HepG2 (cell line): ENCODE measurements around the gene GDI1. TPM values are rescaled to one million over a fixed set of nuclear protein-coding genes. Genes with fewer than 3 reads are reported as not detected.

Experiments used
- AGO1 ChIP-seq: fragments of 200-400 bp; formaldehyde crosslinking; IDR thresholded peaks from 2 replicates; pipeline ENCODE4 v1.6.1; 2017; ENCODE audit warnings: mild to moderate bottlenecking, low read depth, low read length, moderate library complexity; ENCODE audit not compliant: poor library complexity, severe bottlenecking
- ASH2L ChIP-seq: fragments of 300-600, 200-600 bp; sonication (generic); IDR thresholded peaks from 2 replicates; pipeline ENCODE4 v1.7.0; 2017; ENCODE audit warnings: low read depth, mild to moderate bottlenecking, moderate library complexity, mixed read lengths, low read length; ENCODE audit not compliant: insufficient read length
- HOXA3 ChIP-seq: sonication (generic); formaldehyde crosslinking; IDR thresholded peaks from 2 replicates; pipeline ENCODE4 v1.5.0; 2020; ENCODE audit warnings: missing genetic modification reagents
- KLF16 ChIP-seq, 2 experiments: sonication (generic) in 1 of 2; formaldehyde crosslinking in 1 of 2; IDR thresholded peaks; 2 replicates each; pipeline versions ENCODE4 v1.6.1 to v1.8.0; 2016 to 2023; ENCODE audit warnings: missing genetic modification reagents in 2 of 2, missing compliant biosample characterization in 1 of 2
- KMT2A ChIP-seq: sonication (generic); formaldehyde crosslinking; IDR thresholded peaks from 2 replicates; pipeline ENCODE4 v1.4.0; 2020; ENCODE audit warnings: missing genetic modification reagents
- POLR2A ChIP-seq, 2 experiments: IDR thresholded peaks; 2 replicates each; pipeline ENCODE4 v1.6.1; 2011; ENCODE audit warnings: low read depth in 2 of 2, low read length in 2 of 2, mild to moderate bottlenecking in 1 of 2, moderate library complexity in 1 of 2; ENCODE audit not compliant: insufficient read depth in 1 of 2
- SPEN ChIP-seq: sonication (generic); formaldehyde crosslinking; IDR thresholded peaks from 2 replicates; pipeline ENCODE4 v1.5.1; 2020; ENCODE audit warnings: low read depth, mild to moderate bottlenecking, missing genetic modification reagents
- U2AF1 ChIP-seq: fragments of 200-400 bp; formaldehyde crosslinking; optimal IDR thresholded peaks from 2 replicates; pipeline ENCODE3; 2017; ENCODE audit warnings: mild to moderate bottlenecking, low read depth, low read length
- ZMYM3 ChIP-seq: sonication (generic); formaldehyde crosslinking; IDR thresholded peaks from 2 replicates; pipeline ENCODE4 v1.5.1; 2020; ENCODE audit warnings: mild to moderate bottlenecking, missing genetic modification reagents
- ZNF251 ChIP-seq: sonication (generic); formaldehyde crosslinking; IDR thresholded peaks from 2 replicates; pipeline ENCODE4 v1.9.0; 2021; ENCODE audit warnings: mild to moderate bottlenecking, missing genetic modification reagents
- ZNF546 ChIP-seq: sonication (generic); formaldehyde crosslinking; conservative IDR thresholded peaks from 2 replicates; pipeline ENCODE4 v1.8.1; 2023; ENCODE audit warnings: mild to moderate bottlenecking, missing genetic modification reagents
- polyA plus RNA-seq, 8 experiments: library from polyadenylated mRNA; depleted of rRNA in 3 of 8; stranded (reverse) in 7 of 8; unstranded in 1 of 8; fragments of >200 nt; fragmentation: Illumina TruSeq in 4 of 8; extraction: Trizol in 4 of 8; gene quantifications; 2 replicates each; pipeline versions ENCODE4 v1.2.1 to v1.2.3, GENCODE V29; 2011 to 2016; ENCODE audit warnings: low read depth in 4 of 8, missing spikeins in 1 of 8, mixed read lengths in 1 of 8; ENCODE audit not compliant: insufficient read depth in 1 of 8
- total RNA-seq, 5 experiments: library from RNA; depleted of rRNA; stranded (reverse); fragments of >200 nt; fragmentation: Illumina TruSeq; extraction: Trizol; gene quantifications; 2 replicates each; pipeline ENCODE4 v1.2.3, GENCODE V29; 2016; ENCODE audit warnings: low read depth in 1 of 5
- TF ChIP-seq, protein P1 (sequence below): sonication (generic); formaldehyde crosslinking; IDR thresholded peaks from 2 replicates; pipeline ENCODE4 v1.4.0; 2020; ENCODE audit warnings: missing genetic modification reagents
- TF ChIP-seq, protein P2 (sequence below): sonication (generic); formaldehyde crosslinking; IDR thresholded peaks from 2 replicates; pipeline ENCODE4 v1.5.0; 2020; ENCODE audit warnings: missing genetic modification reagents
- TF ChIP-seq, protein P3 (sequence below): sonication (generic); formaldehyde crosslinking; IDR thresholded peaks from 2 replicates; pipeline ENCODE4 v1.8.0; 2022; ENCODE audit warnings: mild to moderate bottlenecking, missing genetic modification reagents
- TF ChIP-seq, protein P4 (sequence below): sonication (generic); formaldehyde crosslinking; IDR thresholded peaks from 2 replicates; pipeline ENCODE4 v1.8.0; 2022; ENCODE audit warnings: mild to moderate bottlenecking, missing genetic modification reagents; ENCODE audit not compliant: insufficient replicate concordance
- TF ChIP-seq, protein P5 (sequence below): sonication (generic); IDR thresholded peaks from 2 replicates; pipeline ENCODE4 v1.6.1; 2016; ENCODE audit warnings: low read depth, borderline replicate concordance
- TF ChIP-seq, protein P6 (sequence below): sonication (generic); formaldehyde crosslinking; IDR thresholded peaks from 2 replicates; pipeline ENCODE4 v1.4.0; 2020; ENCODE audit warnings: mild to moderate bottlenecking, missing genetic modification reagents

The GDI1 gene
- total and polyA plus RNA-seq, 2 of the 13 experiments (the other 11 are each of a cell fraction or from before 2014, with no cell fraction given) = 17.4 to 105 TPM

DNA sequence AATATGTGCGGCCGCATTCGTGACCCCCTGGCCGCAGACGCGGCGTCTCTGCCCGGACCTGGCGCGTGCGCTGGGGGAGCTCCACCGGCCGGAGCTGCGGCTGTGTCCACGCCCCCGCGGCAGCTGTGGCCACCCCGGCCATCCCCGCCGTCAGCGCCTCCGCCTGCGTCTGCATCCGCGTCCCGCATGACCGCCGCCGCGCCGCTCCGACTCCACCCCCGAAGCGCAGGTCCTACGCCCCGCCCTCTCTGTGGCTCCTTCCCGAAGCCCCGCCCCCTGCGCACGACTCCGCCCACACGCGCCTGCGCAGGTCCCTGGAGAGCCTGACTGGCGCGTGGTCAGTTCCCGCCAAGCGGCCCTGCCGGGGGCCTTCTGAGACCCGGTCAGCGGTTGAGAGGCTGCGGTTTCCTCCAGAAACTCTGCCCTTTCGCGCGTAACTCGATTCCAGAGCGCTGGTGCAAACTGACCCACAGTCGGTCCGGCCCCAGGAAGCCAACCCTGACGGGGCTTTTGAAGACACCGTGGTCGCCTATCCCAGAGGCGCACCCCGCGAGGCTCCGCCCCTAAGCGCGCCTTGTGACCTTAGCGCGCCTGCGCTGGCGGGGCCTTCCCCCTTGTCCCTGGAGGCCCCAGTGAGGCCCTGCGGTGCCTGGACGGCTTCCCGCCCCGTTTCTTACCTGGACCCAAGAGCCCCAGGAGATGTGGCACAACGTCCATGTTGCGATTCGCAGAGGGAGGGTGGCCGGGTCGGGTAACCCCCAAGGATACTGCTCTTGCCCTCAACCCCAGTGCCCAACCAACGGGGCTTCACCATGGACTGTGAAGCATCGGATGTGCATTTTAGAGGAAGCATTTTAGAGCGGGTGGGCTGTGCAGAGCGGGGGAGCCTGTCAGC, 42.0 kb downstream of the GDI1 start, which contains the start of gene LAGE3 (continued):
- TF ChIP-seq, protein P1, sequence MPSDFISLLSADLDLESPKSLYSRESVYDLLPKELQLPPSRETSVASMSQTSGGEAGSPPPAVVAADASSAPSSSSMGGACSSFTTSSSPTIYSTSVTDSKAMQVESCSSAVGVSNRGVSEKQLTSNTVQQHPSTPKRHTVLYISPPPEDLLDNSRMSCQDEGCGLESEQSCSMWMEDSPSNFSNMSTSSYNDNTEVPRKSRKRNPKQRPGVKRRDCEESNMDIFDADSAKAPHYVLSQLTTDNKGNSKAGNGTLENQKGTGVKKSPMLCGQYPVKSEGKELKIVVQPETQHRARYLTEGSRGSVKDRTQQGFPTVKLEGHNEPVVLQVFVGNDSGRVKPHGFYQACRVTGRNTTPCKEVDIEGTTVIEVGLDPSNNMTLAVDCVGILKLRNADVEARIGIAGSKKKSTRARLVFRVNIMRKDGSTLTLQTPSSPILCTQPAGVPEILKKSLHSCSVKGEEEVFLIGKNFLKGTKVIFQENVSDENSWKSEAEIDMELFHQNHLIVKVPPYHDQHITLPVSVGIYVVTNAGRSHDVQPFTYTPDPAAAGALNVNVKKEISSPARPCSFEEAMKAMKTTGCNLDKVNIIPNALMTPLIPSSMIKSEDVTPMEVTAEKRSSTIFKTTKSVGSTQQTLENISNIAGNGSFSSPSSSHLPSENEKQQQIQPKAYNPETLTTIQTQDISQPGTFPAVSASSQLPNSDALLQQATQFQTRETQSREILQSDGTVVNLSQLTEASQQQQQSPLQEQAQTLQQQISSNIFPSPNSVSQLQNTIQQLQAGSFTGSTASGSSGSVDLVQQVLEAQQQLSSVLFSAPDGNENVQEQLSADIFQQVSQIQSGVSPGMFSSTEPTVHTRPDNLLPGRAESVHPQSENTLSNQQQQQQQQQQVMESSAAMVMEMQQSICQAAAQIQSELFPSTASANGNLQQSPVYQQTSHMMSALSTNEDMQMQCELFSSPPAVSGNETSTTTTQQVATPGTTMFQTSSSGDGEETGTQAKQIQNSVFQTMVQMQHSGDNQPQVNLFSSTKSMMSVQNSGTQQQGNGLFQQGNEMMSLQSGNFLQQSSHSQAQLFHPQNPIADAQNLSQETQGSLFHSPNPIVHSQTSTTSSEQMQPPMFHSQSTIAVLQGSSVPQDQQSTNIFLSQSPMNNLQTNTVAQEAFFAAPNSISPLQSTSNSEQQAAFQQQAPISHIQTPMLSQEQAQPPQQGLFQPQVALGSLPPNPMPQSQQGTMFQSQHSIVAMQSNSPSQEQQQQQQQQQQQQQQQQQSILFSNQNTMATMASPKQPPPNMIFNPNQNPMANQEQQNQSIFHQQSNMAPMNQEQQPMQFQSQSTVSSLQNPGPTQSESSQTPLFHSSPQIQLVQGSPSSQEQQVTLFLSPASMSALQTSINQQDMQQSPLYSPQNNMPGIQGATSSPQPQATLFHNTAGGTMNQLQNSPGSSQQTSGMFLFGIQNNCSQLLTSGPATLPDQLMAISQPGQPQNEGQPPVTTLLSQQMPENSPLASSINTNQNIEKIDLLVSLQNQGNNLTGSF (CRISPR knock-in tag) = peak; percentile 82; the same call in 1 of the 2 replicates
- TF ChIP-seq ZMYM3 (CRISPR knock-in tag) (no peak), ZNF251 (no peak), SPEN (CRISPR knock-in tag) (peak; percentile 37; the same call in 1 of the 2 replicates), POLR2A (IDR thresholded peaks at IDR 0.05; ENCODE audit: insufficient read depth in 1 of 2, low read depth in 2 of 2, low read length in 2 of 2) (0 out of 4 replicates have a peak, but pooled peaks of 1 of the 2 experiments have one; percentile 17), KMT2A (CRISPR knock-in tag) (no peak), HOXA3 (peak; percentile 59; the same call in 1 of the 2 replicates), KLF16 (CRISPR knock-in tag; IDR thresholded peaks at IDR 0.05) (peak in 1 of 2 experiments; percentile 36; a peak in 1 of 4 replicates), ZNF546 (CRISPR knock-in tag) (peak; percentile 67; the same call in 1 of the 2 replicates), ASH2L (no peak), AGO1 (peak; percentile 96), U2AF1 (no peak)
- TF ChIP-seq, protein P2, sequence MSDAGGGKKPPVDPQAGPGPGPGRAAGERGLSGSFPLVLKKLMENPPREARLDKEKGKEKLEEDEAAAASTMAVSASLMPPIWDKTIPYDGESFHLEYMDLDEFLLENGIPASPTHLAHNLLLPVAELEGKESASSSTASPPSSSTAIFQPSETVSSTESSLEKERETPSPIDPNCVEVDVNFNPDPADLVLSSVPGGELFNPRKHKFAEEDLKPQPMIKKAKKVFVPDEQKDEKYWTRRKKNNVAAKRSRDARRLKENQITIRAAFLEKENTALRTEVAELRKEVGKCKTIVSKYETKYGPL (CRISPR knock-in tag) = no peak
- TF ChIP-seq, protein P3, sequence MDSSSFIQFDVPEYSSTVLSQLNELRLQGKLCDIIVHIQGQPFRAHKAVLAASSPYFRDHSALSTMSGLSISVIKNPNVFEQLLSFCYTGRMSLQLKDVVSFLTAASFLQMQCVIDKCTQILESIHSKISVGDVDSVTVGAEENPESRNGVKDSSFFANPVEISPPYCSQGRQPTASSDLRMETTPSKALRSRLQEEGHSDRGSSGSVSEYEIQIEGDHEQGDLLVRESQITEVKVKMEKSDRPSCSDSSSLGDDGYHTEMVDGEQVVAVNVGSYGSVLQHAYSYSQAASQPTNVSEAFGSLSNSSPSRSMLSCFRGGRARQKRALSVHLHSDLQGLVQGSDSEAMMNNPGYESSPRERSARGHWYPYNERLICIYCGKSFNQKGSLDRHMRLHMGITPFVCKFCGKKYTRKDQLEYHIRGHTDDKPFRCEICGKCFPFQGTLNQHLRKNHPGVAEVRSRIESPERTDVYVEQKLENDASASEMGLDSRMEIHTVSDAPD = no peak
- TF ChIP-seq, protein P4, sequence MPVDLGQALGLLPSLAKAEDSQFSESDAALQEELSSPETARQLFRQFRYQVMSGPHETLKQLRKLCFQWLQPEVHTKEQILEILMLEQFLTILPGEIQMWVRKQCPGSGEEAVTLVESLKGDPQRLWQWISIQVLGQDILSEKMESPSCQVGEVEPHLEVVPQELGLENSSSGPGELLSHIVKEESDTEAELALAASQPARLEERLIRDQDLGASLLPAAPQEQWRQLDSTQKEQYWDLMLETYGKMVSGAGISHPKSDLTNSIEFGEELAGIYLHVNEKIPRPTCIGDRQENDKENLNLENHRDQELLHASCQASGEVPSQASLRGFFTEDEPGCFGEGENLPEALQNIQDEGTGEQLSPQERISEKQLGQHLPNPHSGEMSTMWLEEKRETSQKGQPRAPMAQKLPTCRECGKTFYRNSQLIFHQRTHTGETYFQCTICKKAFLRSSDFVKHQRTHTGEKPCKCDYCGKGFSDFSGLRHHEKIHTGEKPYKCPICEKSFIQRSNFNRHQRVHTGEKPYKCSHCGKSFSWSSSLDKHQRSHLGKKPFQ (CRISPR knock-in tag) = no peak
- TF ChIP-seq, protein P5, sequence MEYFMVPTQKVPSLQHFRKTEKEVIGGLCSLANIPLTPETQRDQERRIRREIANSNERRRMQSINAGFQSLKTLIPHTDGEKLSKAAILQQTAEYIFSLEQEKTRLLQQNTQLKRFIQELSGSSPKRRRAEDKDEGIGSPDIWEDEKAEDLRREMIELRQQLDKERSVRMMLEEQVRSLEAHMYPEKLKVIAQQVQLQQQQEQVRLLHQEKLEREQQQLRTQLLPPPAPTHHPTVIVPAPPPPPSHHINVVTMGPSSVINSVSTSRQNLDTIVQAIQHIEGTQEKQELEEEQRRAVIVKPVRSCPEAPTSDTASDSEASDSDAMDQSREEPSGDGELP = peak; percentile 36; the same call in 1 of the 2 replicates
- TF ChIP-seq, protein P6, sequence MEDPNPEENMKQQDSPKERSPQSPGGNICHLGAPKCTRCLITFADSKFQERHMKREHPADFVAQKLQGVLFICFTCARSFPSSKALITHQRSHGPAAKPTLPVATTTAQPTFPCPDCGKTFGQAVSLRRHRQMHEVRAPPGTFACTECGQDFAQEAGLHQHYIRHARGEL (CRISPR knock-in tag) = no peak
